GM21526 (cell line): ENCODE results near the gene MBD3L2.
"Not testable (repeated sequence)": the region's sequence is repeated elsewhere in the genome, so short reads cannot be mapped to it uniquely, and the experiment has no call there.

Experiments used
- ATAC-seq: cut with Tn5 transposase; IDR thresholded peaks from one replicate; pipeline ENCODE4 v1.9.1; 2021; ENCODE audit warnings: moderate library complexity; ENCODE audit not compliant: unreplicated experiment, low FRiP score

Gene MBD3L2

DNA sequence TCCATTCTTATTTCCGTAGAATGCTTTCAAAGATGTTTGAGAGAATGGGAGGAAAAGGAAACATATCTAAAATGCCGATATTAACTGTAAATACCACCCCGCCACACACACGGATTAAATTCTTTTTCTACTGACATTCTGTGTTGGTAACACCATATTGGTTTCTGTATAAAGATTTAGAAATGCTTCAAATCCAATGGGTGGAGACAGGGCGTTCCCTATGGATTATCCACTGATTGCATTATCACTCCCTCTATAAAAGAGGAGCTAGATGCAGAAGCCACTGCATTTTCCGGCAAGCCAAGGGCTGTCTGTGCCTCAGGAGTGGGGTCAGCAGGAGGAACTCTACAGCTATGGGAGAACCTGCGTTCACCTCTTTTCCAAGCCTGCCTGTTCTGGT is at the start of gene MBD3L2:
MBD3L2 (plus strand) TSS at position 301 of the 400 bp plus-strand sequence; CDS start at position 354, 53 bp downstream.
- ATAC-seq, result not testable (repeated sequence)

DNA sequence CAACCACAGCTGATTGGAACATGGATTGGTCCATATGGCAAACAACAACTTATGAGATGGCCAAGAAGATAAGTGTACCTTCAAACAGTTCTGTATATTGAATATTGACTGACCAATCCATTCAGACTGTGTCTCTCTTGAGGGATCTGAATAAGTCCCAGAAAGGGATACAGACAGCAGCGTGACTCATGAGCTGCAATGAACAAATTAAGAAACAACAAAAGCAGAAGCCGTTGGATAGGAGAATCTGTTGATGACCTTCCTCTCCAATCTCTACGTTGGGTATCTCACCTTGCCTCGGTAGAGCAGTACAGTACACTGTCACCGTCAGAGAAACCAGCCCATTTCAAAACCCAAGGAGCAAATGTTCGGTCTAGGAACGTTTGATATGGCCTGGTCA is 49.2 kb upstream of the MBD3L2 start:
- ATAC-seq, result no peak

DNA sequence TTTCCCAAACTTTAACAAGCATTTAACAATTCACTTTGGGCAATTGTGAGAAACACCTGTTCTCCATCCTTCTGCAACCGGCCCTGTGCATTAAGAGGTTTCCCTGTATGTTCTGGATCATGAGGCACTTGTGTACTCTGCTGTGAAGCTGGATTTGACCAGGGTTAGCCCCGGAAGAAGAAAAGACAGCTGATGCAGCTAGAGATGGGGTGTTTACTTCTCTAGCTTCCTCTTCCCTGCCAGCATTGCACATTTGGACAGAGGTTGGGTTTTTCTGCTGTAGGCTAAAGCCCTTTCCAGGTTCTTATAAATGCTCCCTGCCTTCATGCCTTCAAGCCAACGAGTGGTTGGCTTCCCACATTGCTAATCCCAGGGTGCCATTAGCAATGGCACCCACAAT is 48.8 kb upstream of the MBD3L2 start:
- no peak for ATAC-seq

DNA sequence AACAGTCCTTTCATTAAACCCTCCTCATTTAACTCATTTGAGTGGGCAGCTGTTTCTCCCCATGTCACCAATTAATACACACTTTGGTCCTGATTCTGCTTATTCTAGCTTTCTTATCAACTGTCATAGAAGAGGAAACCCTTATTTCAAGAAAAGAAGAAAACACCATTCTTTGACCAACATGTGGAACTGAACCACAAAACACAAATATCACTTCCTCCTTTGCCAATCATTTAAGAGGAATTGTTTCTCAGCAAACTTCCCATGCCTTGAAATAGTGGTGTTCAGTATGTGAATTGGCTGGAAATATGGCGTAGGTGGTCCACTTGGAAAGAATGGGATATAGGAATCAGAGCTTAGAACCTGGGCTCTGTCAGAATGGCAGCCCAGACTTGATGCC is 48.3 kb upstream of the MBD3L2 start:
- ATAC-seq, result no peak

DNA sequence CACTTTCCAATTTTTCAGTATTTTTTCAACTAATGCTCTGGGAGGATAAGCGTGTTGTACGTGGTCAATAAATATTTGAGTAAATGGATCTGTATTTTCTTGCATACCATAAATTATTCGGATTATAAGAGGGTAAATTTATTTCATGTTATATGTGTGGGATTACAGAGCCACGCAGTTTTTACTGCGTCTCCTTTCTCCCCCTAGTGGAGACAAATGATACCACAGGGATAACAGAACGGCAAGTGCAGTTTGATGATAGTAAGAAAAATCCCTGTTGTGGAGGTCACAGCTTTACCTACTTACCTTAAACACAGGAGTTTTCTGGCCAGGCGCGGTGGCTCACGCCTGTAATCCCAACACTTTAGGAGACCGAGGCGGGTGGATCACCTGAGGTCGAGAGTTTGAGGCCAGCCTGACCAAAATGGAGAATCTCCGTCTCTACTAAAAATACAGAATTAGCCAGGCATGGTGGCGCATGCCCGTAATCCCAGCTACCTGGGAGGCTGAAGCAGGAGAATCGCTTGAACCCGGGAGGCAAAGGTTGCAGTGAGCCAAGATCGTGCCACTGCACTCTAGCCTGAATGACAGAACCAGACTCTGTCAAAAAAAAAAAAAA is 44.7 kb upstream of the MBD3L2 start:
- ATAC-seq, result no peak

DNA sequence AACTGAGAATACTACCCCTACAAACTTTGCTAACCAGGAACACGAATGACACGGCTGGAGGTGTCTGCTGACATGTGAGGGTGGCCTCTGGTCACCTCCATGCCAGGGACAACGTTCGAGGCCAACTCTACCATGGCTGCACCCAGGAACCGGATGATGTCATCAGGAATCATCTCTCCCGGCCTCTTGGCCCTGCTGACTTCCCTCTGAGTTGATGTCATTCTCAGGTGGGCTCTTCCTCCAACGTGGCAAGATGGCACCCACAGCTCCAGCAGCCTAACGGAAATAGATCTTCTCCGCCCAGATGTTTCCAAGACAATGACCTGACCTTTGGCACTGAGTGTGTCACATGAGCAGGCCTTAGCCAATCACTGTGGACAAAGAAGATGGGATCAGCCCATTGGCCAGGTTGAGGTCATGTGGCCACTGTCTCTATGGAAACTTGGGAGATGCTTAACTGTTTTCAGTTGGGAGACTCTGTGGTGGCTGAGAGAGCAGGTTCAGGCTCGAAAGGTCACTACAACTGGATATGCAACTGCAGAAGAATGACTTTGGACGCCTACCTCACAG is 42.9 kb upstream of the MBD3L2 start:
- no peak for ATAC-seq

DNA sequence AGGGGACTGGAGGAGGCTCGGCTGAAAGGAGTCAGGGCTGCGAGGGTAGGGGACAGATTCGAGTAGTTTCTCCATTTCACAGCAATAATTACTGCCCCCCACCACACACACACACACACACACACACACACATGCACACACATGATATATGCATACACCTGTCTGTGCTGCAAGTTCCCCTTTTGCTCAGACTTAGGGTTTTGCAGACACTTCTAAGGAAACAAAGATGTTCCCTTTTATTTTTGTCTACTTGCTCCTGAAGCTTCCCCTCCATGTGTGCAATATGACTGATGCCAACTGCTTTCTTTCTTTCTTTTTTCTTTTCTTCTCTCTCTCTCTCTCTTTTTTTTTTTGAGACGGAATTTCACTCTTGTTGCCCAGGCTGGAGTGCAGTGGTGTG is 41.3 kb upstream of the MBD3L2 start:
- no peak for ATAC-seq

DNA sequence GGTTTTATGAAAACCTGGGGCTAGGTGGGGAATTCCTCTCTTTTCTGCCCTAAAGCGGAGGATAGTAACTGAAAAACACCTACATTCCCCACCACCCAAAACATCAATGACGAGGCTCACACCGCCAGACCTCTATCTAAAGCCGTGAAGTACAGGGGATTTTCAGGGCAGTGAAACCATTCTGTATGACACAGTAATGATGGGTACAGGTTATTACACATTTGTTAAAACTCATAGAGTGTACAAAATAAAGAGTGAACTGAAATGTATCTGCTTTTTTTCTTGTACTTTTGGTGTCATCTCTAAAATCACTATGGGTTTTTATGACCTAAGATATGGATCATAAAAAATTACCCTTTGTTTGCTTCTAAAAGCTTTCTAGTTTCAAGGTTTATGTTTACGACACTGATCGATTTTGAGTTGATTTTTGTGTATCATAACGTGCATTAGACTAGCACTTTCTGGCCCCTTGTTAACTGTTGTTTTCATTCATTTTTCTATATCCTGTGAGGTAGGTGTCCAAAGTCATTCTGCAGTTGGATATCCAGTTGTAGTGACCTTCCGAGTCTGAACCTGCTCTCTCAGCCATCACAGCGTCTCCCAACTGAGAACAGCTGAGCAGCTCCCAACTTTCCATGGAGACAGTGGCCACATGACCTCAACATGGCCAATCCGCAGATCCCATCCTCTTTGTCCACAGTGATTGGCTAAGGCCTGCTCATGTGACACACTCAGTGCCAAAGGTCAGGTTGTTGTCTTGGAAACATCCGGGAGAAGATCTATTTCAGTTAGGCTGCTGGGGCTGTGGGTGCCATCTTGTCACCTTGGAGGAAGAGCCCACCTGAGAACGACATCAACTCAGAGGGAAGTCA is 38.2 kb upstream of the MBD3L2 start:
- ATAC-seq, result no peak

DNA sequence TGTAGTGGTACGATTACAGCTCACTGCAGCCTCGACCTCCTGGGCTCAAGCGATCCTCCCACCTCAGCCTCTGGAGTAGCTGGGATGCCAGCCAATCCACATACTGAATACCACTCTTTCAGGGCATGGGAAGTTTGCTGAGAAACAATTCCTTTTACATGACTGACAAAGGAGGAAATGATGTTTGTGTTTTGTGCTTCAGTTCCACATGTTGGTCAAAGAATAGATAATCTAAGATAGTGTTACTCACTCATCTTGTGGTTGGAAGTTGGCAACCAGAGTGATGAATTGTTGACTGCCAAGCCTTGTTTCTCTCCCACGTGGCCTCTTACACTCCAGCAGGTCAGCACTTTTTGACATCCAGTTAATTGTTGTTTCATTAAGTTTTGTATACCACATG is 35.4 kb upstream of the MBD3L2 start:
- no peak for ATAC-seq

DNA sequence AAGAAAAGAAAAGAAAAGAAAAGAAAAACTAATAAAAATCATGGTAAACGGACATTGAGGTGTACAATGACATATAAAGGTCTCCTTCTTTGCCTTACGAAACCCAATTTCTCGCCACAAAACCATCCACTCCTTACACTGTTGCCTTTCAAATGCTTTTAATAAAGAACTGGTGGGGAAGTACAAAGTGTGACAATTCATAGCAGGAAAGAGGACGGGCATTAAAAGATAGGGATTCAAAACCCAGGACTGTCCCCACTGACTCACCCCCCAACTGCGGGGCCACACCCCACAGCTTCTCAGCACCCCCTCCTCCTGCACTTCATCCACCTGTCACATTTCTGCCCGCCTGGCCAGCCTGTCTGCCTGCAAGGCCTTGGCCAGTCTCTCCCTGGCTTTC is 30.3 kb upstream of the MBD3L2 start:
- no peak for ATAC-seq

DNA sequence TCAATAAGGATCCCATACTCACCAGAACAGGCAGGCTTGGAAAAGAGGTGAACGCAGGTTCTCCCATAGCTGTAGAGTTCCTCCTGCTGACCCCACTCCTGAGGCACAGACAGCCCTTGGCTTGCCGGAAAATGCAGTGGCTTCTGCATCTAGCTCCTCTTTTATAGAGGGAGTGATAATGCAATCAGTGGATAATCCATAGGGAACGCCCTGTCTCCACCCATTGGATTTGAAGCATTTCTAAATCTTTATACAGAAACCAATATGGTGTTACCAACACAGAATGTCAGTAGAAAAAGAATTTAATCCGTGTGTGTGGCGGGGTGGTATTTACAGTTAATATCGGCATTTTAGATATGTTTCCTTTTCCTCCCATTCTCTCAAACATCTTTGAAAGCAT is 27.8 kb upstream of the MBD3L2 start, which contains the start of gene MBD3L2B:
MBD3L2B (minus strand) TSS at position 101 of the 400 bp plus-strand sequence; CDS start at position 67, 34 bp downstream.
- ATAC-seq, result not testable (repeated sequence)

DNA sequence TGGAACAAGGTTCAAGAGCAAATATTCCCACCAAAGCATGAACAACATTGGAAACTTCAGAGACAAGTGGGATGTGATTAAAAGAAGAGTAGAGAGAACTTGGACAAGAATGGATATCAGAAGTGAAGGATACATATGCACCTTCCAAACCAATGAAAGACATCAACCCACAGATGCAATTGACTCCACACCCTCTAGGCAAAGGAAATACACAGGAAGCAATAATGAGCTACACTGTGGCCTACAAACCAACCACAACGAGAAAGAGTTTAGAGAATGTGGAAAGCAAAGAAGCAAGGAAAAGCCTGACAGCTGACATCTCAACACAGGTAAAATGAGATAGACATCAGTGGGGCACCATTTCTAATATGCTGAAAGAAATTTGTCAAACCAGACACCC is 20.3 kb upstream of the MBD3L2 start:
- ATAC-seq, result not testable (repeated sequence)

DNA sequence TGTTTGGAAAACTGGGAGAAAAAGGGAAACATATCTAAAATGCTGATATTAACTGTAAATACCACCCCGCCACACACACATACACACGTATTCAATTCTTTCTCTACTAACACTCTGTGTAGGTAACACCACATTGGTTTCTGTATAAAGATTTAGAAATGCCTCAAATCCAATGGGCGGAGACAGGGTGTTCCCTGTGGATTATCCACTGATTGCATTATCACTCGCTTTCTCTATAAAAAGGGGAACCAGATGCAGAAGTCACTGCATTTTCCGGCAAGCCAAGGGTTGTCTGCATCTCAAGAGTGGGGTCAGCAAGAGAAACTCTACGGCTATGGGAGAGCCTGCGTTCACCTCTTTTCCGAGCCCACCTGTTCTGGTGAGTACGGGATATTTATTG is 18.8 kb upstream of the MBD3L2 start, which contains the start of gene MBD3L5:
MBD3L5 (plus strand) TSS at position 301 of the 400 bp plus-strand sequence; CDS start at position 335, 34 bp downstream.
- not testable (repeated sequence) for ATAC-seq

DNA sequence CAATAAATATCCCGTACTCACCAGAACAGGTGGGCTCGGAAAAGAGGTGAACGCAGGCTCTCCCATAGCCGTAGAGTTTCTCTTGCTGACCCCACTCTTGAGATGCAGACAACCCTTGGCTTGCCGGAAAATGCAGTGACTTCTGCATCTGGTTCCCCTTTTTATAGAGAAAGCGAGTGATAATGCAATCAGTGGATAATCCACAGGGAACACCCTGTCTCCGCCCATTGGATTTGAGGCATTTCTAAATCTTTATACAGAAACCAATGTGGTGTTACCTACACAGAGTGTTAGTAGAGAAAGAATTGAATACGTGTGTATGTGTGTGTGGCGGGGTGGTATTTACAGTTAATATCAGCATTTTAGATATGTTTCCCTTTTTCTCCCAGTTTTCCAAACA is 9.0 kb upstream of the MBD3L2 start, which contains the start of gene MBD3L4:
MBD3L4 (minus strand) TSS at position 101 of the 400 bp plus-strand sequence; CDS start at position 66, 35 bp downstream.
- not testable (repeated sequence) for ATAC-seq

DNA sequence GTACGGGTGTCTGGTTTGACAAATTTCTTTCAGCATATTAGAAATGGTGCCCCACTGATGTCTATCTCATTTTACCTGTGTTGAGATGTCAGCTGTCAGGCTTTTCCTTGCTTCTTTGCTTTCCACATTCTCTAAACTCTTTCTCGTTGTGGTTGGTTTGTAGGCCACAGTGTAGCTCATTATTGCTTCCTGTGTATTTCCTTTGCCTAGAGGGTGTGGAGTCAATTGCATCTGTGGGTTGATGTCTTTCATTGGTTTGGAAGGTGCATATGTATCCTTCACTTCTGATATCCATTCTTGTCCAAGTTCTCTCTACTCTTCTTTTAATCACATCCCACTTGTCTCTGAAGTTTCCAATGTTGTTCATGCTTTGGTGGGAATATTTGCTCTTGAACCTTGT is 7.6 kb upstream of the MBD3L2 start:
- not testable (repeated sequence) for ATAC-seq

DNA sequence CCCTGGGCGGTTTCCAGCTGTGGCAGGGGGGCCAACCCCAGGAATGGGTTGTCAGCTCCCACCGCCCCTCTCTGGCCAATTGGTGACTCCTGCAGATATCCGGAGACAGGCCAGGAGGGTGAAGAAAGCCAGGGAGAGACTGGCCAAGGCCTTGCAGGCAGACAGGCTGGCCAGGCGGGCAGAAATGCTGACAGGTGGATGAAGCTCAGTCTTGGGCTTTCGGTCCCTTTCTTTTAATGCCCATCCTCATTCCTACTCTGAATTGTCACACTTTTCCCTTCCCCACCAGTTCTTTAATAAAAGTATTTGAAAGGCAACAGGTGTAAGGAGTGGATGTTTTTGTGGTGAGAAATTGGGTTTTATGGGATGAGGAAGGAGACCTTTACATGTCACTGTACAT is 2.3 kb downstream of the MBD3L2 start:
- ATAC-seq, result not testable (repeated sequence)

DNA sequence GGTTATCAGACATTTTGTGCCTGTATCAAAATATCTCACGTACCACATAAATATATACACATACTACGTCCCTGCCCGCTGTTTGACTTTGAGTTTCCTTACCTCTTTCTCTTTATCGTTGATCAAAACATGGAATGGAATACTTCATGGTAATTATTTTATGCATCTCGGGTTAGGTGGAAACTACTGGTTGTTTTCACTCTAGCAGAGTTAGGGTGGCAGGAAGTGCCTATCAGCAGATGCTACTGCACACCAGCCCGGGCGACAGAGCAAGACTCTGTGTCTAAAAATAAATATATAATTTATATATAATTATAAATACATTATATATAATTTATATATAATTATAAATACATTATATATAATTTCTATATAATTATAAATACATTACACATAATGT is 3.8 kb downstream of the MBD3L2 start:
- ATAC-seq, result not testable (repeated sequence)

DNA sequence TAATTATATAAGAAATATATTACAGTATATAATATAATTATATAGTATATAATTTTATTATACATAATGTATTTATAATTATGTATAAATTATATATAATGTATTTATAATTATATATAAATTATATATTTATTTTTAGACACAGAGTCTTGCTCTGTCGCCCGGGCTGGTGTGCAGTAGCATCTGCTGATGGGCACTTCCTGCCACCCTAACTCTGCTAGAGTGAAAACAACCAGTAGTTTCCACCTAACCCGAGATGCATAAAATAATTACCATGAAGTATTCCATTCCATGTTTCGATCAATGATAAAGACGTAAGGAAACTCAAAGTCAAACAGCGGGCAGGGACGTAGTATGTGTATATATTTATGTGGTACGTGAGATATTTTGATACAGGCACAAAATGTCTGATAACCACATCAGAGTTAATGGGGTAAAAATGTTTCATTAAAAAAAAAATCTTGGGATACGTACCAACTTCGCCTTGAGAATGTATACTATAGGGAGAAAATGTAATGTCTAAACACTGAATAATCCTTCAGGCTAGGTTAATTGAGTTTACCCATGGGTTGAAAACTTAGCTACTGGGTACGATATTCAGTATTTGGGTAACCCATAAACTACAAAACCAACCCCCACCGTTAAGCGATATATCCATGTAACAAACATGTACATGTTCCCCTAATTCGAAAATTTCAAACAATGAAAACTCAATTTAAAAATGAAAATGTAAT is 5.7 kb downstream of the MBD3L2 start:
- ATAC-seq, result not testable (repeated sequence)

DNA sequence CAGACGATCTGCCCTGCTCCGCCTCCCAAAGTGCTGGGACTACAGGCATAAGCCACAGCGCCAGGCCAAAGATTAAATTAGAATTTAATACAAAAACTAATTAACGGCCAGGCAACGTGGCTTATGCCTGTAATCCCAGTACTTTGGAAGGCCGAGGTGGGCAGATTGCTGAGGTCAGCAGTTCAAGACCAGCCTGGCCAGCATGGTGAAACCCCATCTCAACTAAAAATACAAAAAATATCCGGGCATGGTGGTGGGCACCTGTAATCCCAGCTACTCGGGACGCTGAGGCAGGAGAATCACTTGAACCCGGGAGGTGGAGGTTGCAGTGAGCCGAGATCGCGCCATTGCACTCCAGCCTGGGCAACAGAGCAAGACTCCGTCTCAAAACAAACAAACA is 6.6 kb downstream of the MBD3L2 start:
- not testable (repeated sequence) for ATAC-seq

DNA sequence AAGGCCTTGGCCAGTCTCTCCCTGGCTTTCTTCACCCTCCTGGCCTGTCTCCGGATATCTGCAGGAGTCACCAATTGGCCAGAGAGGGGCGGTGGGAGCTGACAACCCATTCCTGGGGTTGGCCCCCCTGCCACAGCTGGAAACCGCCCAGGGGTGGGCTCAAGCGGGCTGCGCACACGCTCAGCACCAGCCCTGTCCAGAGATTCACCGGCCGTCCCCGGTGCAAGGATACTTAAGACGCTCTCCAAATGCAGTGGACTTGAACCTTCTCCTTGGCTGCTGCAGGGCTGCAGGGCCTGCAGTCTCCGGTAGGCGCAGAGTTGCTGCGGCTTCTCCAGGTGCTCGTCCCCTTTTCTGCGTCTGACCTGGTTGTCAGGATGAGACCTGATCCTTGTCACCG is 7.2 kb downstream of the MBD3L2 start:
- ATAC-seq, result not testable (repeated sequence)
